ENCODE measurements around the gene NOC4L.
"Not testable (repeated sequence)": the region's sequence is repeated elsewhere in the genome, so short reads cannot be mapped to it uniquely, and the experiment has no call there.

The NOC4L gene

DNA sequence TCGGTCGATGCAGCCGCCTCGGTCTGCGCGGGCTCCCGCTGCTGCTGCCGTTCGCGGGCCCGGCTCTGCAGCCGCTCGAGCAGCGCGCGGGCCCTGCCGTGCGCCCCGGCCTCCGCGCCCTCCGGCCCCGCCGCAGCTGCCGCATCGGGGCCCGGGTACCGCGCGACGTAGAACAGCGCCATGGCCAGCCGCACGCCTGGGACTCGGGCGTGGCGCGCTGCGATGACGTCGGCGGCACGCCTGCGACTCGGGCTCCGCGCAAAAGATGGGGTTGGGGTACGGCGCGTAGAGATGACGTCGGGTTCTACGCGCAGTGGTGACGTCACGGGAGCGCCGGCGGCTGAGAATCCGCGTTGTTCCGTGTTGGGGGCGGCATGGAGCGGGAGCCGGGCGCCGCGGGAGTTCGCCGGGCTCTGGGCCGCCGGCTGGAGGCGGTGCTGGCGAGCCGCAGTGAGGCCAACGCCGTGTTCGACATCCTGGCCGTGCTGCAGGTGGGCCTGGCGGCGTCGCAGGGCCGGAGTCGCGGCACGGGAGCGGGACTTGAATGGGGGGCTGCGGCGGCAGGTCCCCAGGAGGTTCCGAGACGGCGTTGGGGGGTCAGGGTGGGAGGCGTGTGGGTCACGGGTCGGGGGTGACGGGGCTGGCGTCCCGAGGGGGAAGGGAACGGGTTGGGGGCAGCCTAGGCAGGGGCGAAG, at the start of gene NOC4L, which contains the start of gene DDX51:
TSS of gene NOC4L (plus strand) at position 343 of the 695 bp plus-strand sequence. CDS start at position 375, 32 bp downstream.
TSS of gene DDX51 (minus strand) at position 205 of the 695 bp plus-strand sequence. CDS start at position 182, 23 bp downstream.
- peak; percentile 97 to 99 for DNase-seq
- TF ChIP-seq GATA1 (IDR thresholded peaks at IDR 0.05; ENCODE audit: low read depth, low read length) (no peak), POLR2A (IDR thresholded peaks at IDR 0.05; ENCODE audit: low read length) (peak; percentile 74)

- DNase-seq = no peak
- TF ChIP-seq GATA1 (IDR thresholded peaks at IDR 0.05; ENCODE audit: low read depth, low read length) (no peak), POLR2A (IDR thresholded peaks at IDR 0.05; ENCODE audit: low read length) (no peak)
Observed at GRCh38 chr12:132095520-132096409, 48.5 kb upstream of the NOC4L start.

- no peak for TF ChIP-seq GATA1 (IDR thresholded peaks at IDR 0.05; ENCODE audit: low read depth, low read length)
- no peak for TF ChIP-seq POLR2A (IDR thresholded peaks at IDR 0.05; ENCODE audit: low read length)
Observed at GRCh38 chr12:132099739-132100138, 44.5 kb upstream of the NOC4L start.

GRCh38 chr12:132100306-132101065, 43.8 kb upstream of the NOC4L start:
- TF ChIP-seq GATA1 (IDR thresholded peaks at IDR 0.05; ENCODE audit: low read depth, low read length) = no peak
- TF ChIP-seq POLR2A (IDR thresholded peaks at IDR 0.05; ENCODE audit: low read length) = no peak
- no peak for DNase-seq

More at GRCh38 chr12:132099739-132100138, 44.5 kb upstream of the NOC4L start:
- DNase-seq = no peak

DNA sequence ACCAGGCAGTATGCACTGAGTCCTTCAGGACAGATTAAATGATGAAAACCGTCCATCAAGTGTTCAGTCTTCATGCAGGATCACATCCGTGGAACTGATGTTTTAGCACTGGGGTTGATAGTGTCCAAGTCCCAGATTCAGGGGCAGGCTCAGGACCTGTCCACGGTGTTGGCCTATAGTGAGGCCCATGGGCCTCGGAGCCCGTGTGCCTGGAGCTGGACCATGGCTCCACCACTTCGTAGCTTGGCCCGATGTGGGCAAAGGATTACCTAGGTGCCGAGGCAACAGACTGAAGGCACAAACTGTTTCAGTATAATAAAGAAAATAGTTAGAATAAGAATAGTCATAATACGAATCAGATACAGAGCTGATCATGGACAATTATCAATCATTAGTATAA, 42.0 kb upstream of the NOC4L start:
- TF ChIP-seq GATA1 (IDR thresholded peaks at IDR 0.05; ENCODE audit: low read depth, low read length) (no peak), POLR2A (IDR thresholded peaks at IDR 0.05; ENCODE audit: low read length) (no peak)
- no peak for DNase-seq

DNA sequence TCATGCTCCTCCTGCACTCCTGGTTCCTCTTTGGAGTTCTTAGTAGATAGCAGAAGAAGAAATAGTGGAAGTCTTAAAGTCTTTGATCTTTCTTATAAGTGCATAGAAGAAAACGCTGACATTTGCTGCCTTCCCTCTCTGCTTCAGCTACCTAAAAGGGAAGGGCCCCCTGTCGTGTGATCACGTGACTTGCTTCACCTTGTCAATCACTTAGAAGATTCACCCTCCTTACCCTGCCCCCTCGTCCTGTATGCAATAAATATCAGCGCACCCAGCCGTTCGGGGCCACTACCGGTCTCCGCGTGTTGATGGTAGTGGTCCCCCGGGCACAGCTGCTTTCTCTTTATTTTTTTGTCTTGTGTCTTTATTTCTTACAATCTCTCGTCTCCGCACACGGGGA, 41.2 kb upstream of the NOC4L start:
- DNase-seq = not testable (repeated sequence)

- no peak for DNase-seq
- no peak for TF ChIP-seq GATA1 (IDR thresholded peaks at IDR 0.05; ENCODE audit: low read depth, low read length)
- TF ChIP-seq POLR2A (IDR thresholded peaks at IDR 0.05; ENCODE audit: low read length) = no peak
Observed at GRCh38 chr12:132103542-132104308, 40.5 kb upstream of the NOC4L start.

GRCh38 chr12:132105467-132105866, 38.8 kb upstream of the NOC4L start:
- TF ChIP-seq POLR2A (IDR thresholded peaks at IDR 0.05; ENCODE audit: low read length) (no peak), GATA1 (IDR thresholded peaks at IDR 0.05; ENCODE audit: low read depth, low read length) (no peak)
- no peak for DNase-seq

DNA sequence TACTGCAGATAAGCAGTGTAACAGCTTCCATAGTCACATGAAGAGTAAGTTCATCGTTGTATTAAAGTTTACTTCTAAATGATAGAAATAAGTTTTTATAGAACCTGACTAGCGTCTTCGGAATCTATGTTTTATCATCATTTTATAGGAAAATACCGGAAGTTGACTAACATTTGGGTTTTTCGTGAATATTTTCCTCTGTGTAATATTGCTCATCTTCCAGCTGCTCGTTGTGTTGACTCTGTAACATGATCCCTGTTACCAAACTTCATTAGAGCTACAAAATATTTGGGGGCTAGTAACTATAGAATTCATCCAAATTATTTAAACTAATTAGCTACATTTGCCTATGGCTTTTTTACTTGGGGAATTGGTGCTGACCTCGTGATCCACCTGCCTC, 37.3 kb upstream of the NOC4L start:
- no peak for DNase-seq
- TF ChIP-seq POLR2A (IDR thresholded peaks at IDR 0.05; ENCODE audit: low read length) = no peak
- TF ChIP-seq GATA1 (IDR thresholded peaks at IDR 0.05; ENCODE audit: low read depth, low read length) = no peak

- TF ChIP-seq POLR2A (IDR thresholded peaks at IDR 0.05; ENCODE audit: low read length) (no peak), GATA1 (IDR thresholded peaks at IDR 0.05; ENCODE audit: low read depth, low read length) (no peak)
- DNase-seq = no peak
Observed at GRCh38 chr12:132108211-132108832, 35.9 kb upstream of the NOC4L start.

GRCh38 chr12:132109741-132110140, 34.5 kb upstream of the NOC4L start:
- no peak for DNase-seq
- TF ChIP-seq POLR2A (IDR thresholded peaks at IDR 0.05; ENCODE audit: low read length) (no peak), GATA1 (IDR thresholded peaks at IDR 0.05; ENCODE audit: low read depth, low read length) (no peak)

DNA sequence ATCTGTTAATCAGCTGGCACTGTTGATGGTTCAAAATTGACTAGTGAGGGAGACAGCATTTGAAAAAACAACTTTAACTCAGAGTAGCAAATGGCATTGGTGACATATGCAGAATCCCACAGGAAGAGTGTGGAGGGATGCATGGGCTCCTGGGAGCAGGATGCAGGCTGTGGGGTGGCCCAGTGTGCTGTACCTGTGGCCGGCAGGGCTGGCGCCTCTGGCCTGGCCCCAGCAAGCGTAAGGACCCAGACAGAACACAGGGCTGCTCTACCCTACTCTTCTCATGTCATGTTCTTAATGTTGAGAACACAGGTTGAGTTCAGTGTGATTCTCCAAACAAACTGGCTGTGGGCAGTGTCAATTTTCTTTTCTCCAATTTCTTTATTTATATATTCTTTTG, 33.6 kb upstream of the NOC4L start:
- no peak for DNase-seq

More for the DNA sequence above, 33.6 kb upstream of the NOC4L start:
- TF ChIP-seq POLR2A (IDR thresholded peaks at IDR 0.05; ENCODE audit: low read length) (no peak), GATA1 (IDR thresholded peaks at IDR 0.05; ENCODE audit: low read depth, low read length) (no peak)
